PFSK-1 (cell line): Measurements from ENCODE around the gene C11orf91.

Experiments
- FOXP2 ChIP-seq: optimal IDR thresholded peaks from 2 replicates; pipeline ENCODE3; 2011; ENCODE audit warnings: borderline replicate concordance, control low read depth, inconsistent platforms; ENCODE audit not compliant: insufficient read depth; ENCODE audit errors: extremely low read length, extremely low read depth
- POLR2AphosphoS5 ChIP-seq: IDR thresholded peaks from 2 replicates; pipeline ENCODE4 v1.6.1; 2012; ENCODE audit warnings: low read depth, mild to moderate bottlenecking, control low read depth, low read length, moderate library complexity
- SIN3A ChIP-seq: IDR thresholded peaks from 2 replicates; pipeline ENCODE4 v1.6.1; 2012; ENCODE audit warnings: mild to moderate bottlenecking, low read length, moderate library complexity, borderline replicate concordance; ENCODE audit not compliant: insufficient read depth
- TAF1 ChIP-seq: IDR thresholded peaks from 2 replicates; pipeline ENCODE4 v1.6.1; 2012; ENCODE audit warnings: low read length, control low read depth, borderline replicate concordance; ENCODE audit not compliant: insufficient read depth
- TF ChIP-seq, protein P1 (sequence below), 2 experiments: IDR thresholded peaks; 2 replicates each; pipeline versions ENCODE4 v1.6.1 to v1.8.0; 2011 to 2012; ENCODE audit warnings: low read depth in 2 of 2, low read length in 2 of 2, control low read depth in 1 of 2, inconsistent platforms in 1 of 2, mild to moderate bottlenecking in 1 of 2, moderate library complexity in 1 of 2; ENCODE audit not compliant: insufficient read depth in 1 of 2

DNA sequence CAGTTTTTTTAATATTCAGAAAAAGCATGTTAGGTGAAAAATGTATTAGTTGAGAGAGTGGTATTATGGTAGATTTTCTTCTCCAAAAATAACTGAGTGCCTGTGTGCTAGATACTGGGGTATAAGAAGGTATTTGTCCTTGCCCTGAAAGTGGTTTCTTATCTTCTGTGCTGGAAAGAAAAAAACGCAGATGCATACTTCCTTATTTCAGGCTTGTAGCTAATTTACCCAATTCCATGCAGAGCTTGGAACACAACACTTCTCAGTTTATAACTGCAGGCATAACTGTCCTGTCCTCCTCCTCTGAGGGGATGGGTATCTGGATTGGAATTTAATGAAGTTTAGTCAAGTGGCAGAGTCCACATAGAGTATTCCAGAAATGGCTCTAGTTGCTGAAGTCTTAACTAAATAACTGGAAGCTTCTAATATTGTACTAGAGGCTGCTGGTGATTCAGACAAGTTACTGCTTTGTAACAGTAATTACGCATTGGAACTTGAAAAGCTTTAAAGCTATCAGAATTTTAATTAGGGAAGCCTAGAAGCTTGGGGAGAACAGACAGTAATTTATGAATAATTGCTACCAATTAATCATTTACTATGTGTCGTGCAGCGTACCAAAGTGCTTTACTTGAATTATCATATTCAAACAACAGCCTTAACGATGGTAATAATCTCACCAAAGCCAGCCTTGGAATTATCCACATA, 12.7 kb upstream of the C11orf91 start:
- TF ChIP-seq SIN3A (no peak), POLR2AphosphoS5 (no peak), FOXP2 (no peak), TAF1 (no peak)
- TF ChIP-seq, protein P1, sequence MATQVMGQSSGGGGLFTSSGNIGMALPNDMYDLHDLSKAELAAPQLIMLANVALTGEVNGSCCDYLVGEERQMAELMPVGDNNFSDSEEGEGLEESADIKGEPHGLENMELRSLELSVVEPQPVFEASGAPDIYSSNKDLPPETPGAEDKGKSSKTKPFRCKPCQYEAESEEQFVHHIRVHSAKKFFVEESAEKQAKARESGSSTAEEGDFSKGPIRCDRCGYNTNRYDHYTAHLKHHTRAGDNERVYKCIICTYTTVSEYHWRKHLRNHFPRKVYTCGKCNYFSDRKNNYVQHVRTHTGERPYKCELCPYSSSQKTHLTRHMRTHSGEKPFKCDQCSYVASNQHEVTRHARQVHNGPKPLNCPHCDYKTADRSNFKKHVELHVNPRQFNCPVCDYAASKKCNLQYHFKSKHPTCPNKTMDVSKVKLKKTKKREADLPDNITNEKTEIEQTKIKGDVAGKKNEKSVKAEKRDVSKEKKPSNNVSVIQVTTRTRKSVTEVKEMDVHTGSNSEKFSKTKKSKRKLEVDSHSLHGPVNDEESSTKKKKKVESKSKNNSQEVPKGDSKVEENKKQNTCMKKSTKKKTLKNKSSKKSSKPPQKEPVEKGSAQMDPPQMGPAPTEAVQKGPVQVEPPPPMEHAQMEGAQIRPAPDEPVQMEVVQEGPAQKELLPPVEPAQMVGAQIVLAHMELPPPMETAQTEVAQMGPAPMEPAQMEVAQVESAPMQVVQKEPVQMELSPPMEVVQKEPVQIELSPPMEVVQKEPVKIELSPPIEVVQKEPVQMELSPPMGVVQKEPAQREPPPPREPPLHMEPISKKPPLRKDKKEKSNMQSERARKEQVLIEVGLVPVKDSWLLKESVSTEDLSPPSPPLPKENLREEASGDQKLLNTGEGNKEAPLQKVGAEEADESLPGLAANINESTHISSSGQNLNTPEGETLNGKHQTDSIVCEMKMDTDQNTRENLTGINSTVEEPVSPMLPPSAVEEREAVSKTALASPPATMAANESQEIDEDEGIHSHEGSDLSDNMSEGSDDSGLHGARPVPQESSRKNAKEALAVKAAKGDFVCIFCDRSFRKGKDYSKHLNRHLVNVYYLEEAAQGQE (IDR thresholded peaks at IDR 0.05; ENCODE audit: insufficient read depth in 1 of 2, low read depth in 2 of 2, low read length in 2 of 2): no peak
